ENCODE measurements around the gene RANBP3.

The RANBP3 gene

DNA sequence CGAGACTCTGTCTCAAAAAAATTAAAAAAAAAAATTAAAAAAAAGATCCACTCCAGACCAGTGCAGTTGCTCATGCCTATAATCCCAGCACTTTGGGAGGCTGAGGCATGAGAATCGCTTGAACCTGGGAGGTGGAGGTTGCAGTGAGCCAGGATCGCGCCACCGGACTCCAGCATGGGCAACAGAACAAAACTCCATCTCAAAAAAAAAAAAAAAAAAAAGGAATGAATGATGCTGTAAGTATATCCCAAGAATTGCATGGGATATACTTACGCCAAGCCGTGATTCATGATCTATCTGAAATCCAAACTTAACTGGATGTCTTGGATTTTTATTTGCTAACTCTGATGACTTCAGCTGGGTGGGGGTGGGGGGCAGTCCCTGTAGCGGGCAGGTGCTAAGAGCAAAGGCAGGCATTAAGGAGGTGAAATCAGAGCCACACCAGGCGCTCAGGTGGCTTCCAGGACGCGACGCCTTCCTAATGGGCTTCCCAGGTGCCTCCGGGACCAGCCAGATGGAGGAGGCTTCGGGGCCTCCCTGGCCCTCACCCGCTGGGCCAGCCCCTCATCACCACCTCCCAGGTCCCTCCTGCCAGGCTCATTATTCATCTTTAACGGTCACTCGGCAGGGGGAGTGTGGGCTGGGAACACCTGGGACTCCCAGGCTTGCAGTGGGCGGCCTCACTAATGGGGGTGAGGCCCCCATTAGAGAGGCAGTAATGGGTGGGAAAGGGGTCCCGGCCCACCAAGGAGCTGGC is 96.2 kb downstream of the RANBP3 start (continued):
- TF ChIP-seq ZIC2 (tag by site-specific recombination; IDR thresholded peaks at IDR 0.05), result peak; percentile 92

DNA sequence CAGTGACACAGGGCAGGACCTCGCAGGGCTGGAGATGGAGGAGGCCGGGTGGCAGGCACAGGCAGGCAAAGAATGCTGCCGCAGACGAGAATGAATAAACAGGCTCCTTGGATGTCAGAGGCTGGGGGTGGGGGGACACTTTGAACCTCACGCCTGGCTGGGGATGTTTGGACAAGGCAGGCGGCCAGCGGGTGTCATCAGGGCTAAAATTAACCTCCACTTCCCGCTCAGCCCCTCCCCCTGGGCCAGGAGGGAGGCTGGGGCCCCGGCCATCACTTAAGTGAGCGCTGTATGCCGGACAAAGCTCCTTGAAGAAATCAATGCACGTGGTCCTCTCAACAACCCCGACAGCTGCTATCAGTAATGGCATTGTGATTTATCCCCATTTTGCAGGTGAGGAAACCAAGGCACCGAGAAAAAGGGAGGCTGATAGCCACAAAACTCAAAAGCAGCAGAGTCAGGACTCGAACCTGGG is 97.3 kb downstream of the RANBP3 start:
- no peaks in the 10 kb centered on the region for H3K36me3 ChIP-seq (ENCODE audit: control insufficient read depth in 2 of 2, insufficient read depth in 1 of 2, low read length in 2 of 2)
- H3K4me1 ChIP-seq (ENCODE audit: control insufficient read depth, insufficient read depth, low read length), result no peaks in the 10 kb centered on the region
- ChIA-PET CTCF (interaction anchor here (5.1 kb wide), 1 partner anchor 77 kb away, joined by 30 read pairs; no protein-coding TSS in a partner anchor), POLR2A (no interaction called here)
- no peak overlapping the region for H3K4me3 ChIP-seq (ENCODE audit: low read depth, low read length)
- H3K9me3 ChIP-seq (ENCODE audit: control insufficient read depth, insufficient read depth, low read depth, low read length), result no peaks in the 10 kb centered on the region
- TF ChIP-seq ZFP69B (tag by site-specific recombination; IDR thresholded peaks at IDR 0.05) (0 out of 2 replicates have a peak, but pooled peaks have one; percentile 22), ZNF776 (tag by site-specific recombination; IDR thresholded peaks at IDR 0.05; ENCODE audit: borderline replicate concordance) (no peak), ZNF155 (tag by site-specific recombination; IDR thresholded peaks at IDR 0.05) (no peak), ZNF530 (tag by site-specific recombination; IDR thresholded peaks at IDR 0.05; ENCODE audit: low read depth) (no peak), KLF16 (tag by site-specific recombination; IDR thresholded peaks at IDR 0.05) (no peak), GLIS1 (tag by site-specific recombination; IDR thresholded peaks at IDR 0.05) (peak; percentile 96), MZF1 (tag by site-specific recombination; IDR thresholded peaks at IDR 0.05; ENCODE audit: borderline replicate concordance) (no peak), ZNF211 (tag by site-specific recombination; IDR thresholded peaks at IDR 0.05; ENCODE audit: low read depth) (no peak), ZIC2 (tag by site-specific recombination; IDR thresholded peaks at IDR 0.05) (peak; percentile 57; the same call in 1 of the 2 replicates), EGR2 (tag by site-specific recombination; IDR thresholded peaks at IDR 0.05; ENCODE audit: low read depth) (no peak)
- TF ChIP-seq, protein P1, sequence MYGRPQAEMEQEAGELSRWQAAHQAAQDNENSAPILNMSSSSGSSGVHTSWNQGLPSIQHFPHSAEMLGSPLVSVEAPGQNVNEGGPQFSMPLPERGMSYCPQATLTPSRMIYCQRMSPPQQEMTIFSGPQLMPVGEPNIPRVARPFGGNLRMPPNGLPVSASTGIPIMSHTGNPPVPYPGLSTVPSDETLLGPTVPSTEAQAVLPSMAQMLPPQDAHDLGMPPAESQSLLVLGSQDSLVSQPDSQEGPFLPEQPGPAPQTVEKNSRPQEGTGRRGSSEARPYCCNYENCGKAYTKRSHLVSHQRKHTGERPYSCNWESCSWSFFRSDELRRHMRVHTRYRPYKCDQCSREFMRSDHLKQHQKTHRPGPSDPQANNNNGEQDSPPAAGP (tag by site-specific recombination; IDR thresholded peaks at IDR 0.05), result no peak
- TF ChIP-seq, protein P2, sequence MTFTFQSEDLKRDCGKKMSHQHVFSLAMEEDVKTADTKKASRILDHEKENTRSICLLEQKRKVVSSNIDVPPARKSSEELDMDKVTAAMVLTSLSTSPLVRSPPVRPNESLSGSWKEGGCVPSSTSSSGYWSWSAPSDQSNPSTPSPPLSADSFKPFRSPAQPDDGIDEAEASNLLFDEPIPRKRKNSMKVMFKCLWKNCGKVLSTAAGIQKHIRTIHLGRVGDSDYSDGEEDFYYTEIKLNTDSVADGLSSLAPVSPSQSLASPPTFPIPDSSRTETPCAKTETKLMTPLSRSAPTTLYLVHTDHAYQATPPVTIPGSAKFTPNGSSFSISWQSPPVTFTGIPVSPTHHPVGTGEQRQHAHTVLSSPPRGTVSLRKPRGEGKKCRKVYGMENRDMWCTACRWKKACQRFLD (tag by site-specific recombination; IDR thresholded peaks at IDR 0.05), result no peak
- no peak overlapping the region for H3K27ac ChIP-seq (ENCODE audit: extremely low read depth, low read depth, low read length)

GRCh38 chr19:5880196-5880595 is 97.7 kb downstream of the RANBP3 start:
- H3K27ac ChIP-seq (ENCODE audit: extremely low read depth, low read depth, low read length), result no peak overlapping the region
- ChIA-PET POLR2A (no interaction called here), CTCF (interaction anchor here (5.1 kb wide), 1 partner anchor 76 kb away, joined by 30 read pairs; no protein-coding TSS in a partner anchor)

More at GRCh38 chr19:5880196-5880595, 97.7 kb downstream of the RANBP3 start:
- TF ChIP-seq, protein P3, sequence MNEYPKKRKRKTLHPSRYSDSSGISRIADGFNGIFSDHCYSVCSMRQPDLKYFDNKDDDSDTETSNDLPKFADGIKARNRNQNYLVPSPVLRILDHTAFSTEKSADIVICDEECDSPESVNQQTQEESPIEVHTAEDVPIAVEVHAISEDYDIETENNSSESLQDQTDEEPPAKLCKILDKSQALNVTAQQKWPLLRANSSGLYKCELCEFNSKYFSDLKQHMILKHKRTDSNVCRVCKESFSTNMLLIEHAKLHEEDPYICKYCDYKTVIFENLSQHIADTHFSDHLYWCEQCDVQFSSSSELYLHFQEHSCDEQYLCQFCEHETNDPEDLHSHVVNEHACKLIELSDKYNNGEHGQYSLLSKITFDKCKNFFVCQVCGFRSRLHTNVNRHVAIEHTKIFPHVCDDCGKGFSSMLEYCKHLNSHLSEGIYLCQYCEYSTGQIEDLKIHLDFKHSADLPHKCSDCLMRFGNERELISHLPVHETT (tag by site-specific recombination; IDR thresholded peaks at IDR 0.05), result no peak
- no peak for TF ChIP-seq ZNF768 (tag by site-specific recombination; IDR thresholded peaks at IDR 0.05)
- TF ChIP-seq CTCF (tag by site-specific recombination; IDR thresholded peaks at IDR 0.05), result no peak
- TF ChIP-seq GFI1B (tag by site-specific recombination; IDR thresholded peaks at IDR 0.05), result no peak
- Histone ChIP-seq H3K36me3 (ENCODE audit: control insufficient read depth in 2 of 2, insufficient read depth in 1 of 2, low read length in 2 of 2) (no peaks in the 10 kb centered on the region), H3K4me3 (ENCODE audit: low read depth, low read length) (no peak overlapping the region), H3K4me1 (ENCODE audit: control insufficient read depth, insufficient read depth, low read length) (no peaks in the 10 kb centered on the region), H3K9me3 (ENCODE audit: control insufficient read depth, insufficient read depth, low read depth, low read length) (no peaks in the 10 kb centered on the region)
